Natural killer cell (primary cell): Measurements from ENCODE around the gene TGIF2. TPM values are rescaled to one million over a fixed set of nuclear protein-coding genes. Genes with fewer than 3 reads are reported as not detected.

Source experiments
- ATAC-seq, 3 donors: fragments of 150-1000 bp in 2 of 3; fragments of 200-7000 bp in 1 of 3; cut with Tn5 transposase; 1 replicate in 1 of 3; 2 replicates in 2 of 3; pipeline ENCODE4 v1.10.0; 2021; ENCODE audit warnings: mild to moderate bottlenecking in 2 of 3, moderate library complexity in 2 of 3
- DNase-seq, 2 donors: peaks; one replicate each; pipeline versions ENCODE4 v3.0.0 to v3.0.0-alpha.2; 2013 to 2021; ENCODE audit warnings: mixed read lengths in 1 of 2
- H3K27ac ChIP-seq: one replicate; pipeline ENCODE4 v1.5.1; 2013; ENCODE audit warnings: mild to moderate bottlenecking, low read length
- H3K27me3 ChIP-seq: one replicate; pipeline ENCODE4 v1.6.1; 2013; ENCODE audit warnings: low read length; ENCODE audit not compliant: control insufficient read depth, insufficient read depth
- H3K36me3 ChIP-seq: one replicate; pipeline ENCODE4 v1.6.1; 2013; ENCODE audit warnings: low read length; ENCODE audit not compliant: control insufficient read depth, insufficient read depth
- H3K4me1 ChIP-seq: one replicate; pipeline ENCODE4 v1.6.1; 2013; ENCODE audit warnings: low read length; ENCODE audit not compliant: control insufficient read depth, insufficient read depth
- H3K4me3 ChIP-seq: one replicate; pipeline ENCODE4 v1.5.1; 2013; ENCODE audit warnings: low read length
- H3K9me3 ChIP-seq: one replicate; pipeline ENCODE4 v1.6.1; 2013; ENCODE audit warnings: low read length; ENCODE audit not compliant: control insufficient read depth, insufficient read depth
- H3K27ac Mint-ChIP-seq, 2 donors: one replicate each; pipeline ENCODE4 v1.8.0; 2022; ENCODE audit warnings: mild to moderate bottlenecking in 2 of 2, mixed read lengths in 2 of 2, moderate library complexity in 1 of 2
- H3K27me3 Mint-ChIP-seq, 2 donors: one replicate each; pipeline ENCODE4 v1.8.0; 2022; ENCODE audit warnings: low read depth in 2 of 2, mixed read lengths in 2 of 2
- H3K36me3 Mint-ChIP-seq: one replicate; pipeline ENCODE4 v1.8.0; 2022; ENCODE audit warnings: mixed read lengths
- H3K4me1 Mint-ChIP-seq, 2 donors: one replicate each; pipeline ENCODE4 v1.8.0; 2022; ENCODE audit warnings: mixed read lengths in 2 of 2
- H3K4me3 Mint-ChIP-seq: one replicate; pipeline ENCODE4 v1.8.0; 2022; ENCODE audit warnings: mild to moderate bottlenecking, moderate library complexity, mixed read lengths
- H3K9me3 Mint-ChIP-seq, 2 donors: one replicate each; pipeline ENCODE4 v1.8.0; 2022; ENCODE audit warnings: mixed read lengths in 2 of 2
- WGBS: methylation state at CpG from one replicate; pipeline ENCODE4 v1.1.7; 2013; ENCODE audit warnings: missing lambda C conversion rate; ENCODE audit not compliant: insufficient coverage; 5-methylcytosine and 5-hydroxymethylcytosine counted together
- intact Hi-C: fragments of 100-400 bp; cut with micrococcal nuclease; formaldehyde crosslinking; loops from one replicate; pipeline ENCODE4 v1.14.2; 2022
- total RNA-seq, 4 donors: library from RNA; stranded (reverse); fragments of 120-200 nt in 1 of 4; gene quantifications; one replicate each; pipeline versions ENCODE4 v1.2.3 to v1.2.4, GENCODE V29; 2013 to 2022
- TF ChIP-seq, protein P1 (sequence below): fragments of 200-600 bp; IDR thresholded peaks from one replicate; pipeline ENCODE4 v1.8.0; 2022; ENCODE audit warnings: antibody characterized with exemption

TGIF2 gene
- total RNA-seq, 3 donors from 2014 or later (not counting 1 experiment from before 2014, with no cell fraction given): 19.9 to 28.5 (median 25.9) TPM

DNA sequence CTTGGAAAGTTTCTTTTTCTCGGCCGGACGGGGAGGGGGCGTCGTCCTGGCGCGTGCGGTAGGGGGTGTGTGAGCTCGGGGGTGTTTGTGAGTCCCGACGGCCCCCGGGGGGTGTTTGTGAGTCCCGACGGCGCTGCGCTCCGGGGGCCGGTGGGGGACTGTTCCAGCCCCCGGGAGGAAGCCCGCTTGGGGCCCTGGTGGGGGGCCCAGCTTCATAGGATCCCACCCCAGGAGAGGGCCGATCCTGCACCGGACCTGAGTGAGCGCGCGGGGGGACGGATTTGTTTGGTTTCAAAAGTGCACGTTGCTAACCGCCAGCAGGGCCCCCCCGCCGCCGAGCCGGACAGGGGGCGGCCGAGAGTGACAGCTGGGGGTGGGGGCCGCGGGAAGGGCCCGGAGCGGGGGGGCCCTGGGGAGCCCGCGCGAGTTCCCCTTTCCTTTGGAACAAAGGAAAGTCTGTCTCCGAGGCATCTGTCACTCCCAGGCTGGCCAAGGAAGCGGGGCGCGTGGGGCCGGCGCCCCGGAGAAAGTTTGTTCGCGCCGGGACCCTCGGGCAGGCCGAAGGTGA lies 485 bp downstream of the TGIF2 start:
- no peaks in the 10 kb centered on the region for H3K9me3 Mint-ChIP-seq
- peak overlapping the region; percentile 92 for H3K4me3 Mint-ChIP-seq
- TF ChIP-seq, protein P1, sequence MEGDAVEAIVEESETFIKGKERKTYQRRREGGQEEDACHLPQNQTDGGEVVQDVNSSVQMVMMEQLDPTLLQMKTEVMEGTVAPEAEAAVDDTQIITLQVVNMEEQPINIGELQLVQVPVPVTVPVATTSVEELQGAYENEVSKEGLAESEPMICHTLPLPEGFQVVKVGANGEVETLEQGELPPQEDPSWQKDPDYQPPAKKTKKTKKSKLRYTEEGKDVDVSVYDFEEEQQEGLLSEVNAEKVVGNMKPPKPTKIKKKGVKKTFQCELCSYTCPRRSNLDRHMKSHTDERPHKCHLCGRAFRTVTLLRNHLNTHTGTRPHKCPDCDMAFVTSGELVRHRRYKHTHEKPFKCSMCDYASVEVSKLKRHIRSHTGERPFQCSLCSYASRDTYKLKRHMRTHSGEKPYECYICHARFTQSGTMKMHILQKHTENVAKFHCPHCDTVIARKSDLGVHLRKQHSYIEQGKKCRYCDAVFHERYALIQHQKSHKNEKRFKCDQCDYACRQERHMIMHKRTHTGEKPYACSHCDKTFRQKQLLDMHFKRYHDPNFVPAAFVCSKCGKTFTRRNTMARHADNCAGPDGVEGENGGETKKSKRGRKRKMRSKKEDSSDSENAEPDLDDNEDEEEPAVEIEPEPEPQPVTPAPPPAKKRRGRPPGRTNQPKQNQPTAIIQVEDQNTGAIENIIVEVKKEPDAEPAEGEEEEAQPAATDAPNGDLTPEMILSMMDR: no peak
- Histone ChIP-seq H3K4me1 (peaks cover 23% of the 10 kb centered on the region), H3K36me3 (peaks cover 6% of the 10 kb centered on the region), H3K27ac (peak overlapping the region; percentile 98), H3K9me3 (no peaks in the 10 kb centered on the region), H3K4me3 (peak overlapping the region; percentile 100), H3K27me3 (no peaks in the 10 kb centered on the region)
- peak overlapping the region; percentile 46 to 90 for H3K27ac Mint-ChIP-seq
- intact Hi-C loops: loop anchor here (5.0 kb wide), 1 partner anchor 73 kb away; the partner anchor contains the start of gene SLA2
- peaks cover 28 to 31% of the 10 kb centered on the region in 2 donors for H3K4me1 Mint-ChIP-seq
- under 1% methylated on average over 50 of the region's 53 CpGs for WGBS
- DNase-seq (no peak), ATAC-seq (peak; percentile 8 to 16 (median 12))
- H3K36me3 Mint-ChIP-seq: no peaks in the 10 kb centered on the region
- H3K27me3 Mint-ChIP-seq: no peaks in the 10 kb centered on the region

DNA sequence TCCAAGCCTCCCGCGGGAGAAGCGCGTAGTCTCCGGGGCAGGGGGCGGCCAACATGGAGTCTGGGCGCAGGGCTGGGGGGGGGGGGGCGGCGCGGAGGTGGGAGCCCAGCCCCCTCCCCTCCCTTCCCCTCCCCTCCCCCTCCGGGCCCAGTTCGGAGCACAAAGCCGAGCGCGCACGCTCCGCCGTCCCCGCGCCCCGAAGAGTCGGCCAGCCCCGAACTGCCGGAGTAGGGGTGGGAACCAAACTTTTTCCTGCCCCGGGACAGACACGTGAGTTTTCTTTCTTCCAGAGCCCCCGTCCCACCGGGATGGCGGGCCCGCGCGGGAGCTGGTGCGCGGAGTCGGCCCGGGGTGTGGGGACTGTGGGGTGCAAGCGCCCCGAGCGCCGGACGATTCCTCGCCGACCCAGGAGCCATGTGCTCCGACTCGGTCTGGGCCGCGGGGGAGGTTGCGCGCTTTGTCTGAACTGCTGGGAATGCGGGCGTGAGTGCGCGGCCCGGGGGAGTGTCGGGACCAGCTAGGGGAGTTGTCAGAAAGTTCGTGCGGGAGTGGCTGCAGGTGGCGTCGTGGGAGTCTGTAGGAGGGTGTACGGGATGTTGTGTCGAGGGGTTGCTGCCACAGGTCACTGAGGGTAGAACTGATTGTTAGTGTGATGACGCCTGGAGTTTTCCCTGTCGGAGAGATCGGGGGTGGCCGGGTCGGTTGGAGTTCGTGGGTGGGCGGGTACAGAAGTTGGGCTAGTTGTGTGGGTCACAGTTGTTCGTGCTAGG lies 1.2 kb downstream of the TGIF2 start:
- Histone ChIP-seq H3K27me3 (no peaks in the 10 kb centered on the region), H3K9me3 (no peaks in the 10 kb centered on the region), H3K27ac (peak overlapping the region; percentile 98), H3K4me1 (peaks cover 23% of the 10 kb centered on the region), H3K4me3 (peak overlapping the region; percentile 100), H3K36me3 (peaks cover 10% of the 10 kb centered on the region)
- H3K4me3 Mint-ChIP-seq: peak overlapping the region; percentile 92
- intact Hi-C loops: loop anchor here (5.0 kb wide), 1 partner anchor 73 kb away; the partner anchor contains the start of gene SLA2
- no peaks in the 10 kb centered on the region for H3K36me3 Mint-ChIP-seq
- DNase-seq (peak; percentile 41 to 71), ATAC-seq (peak in 1 of 3 donors; percentile 7)
- peak overlapping the region; percentile 89 to 90 for H3K27ac Mint-ChIP-seq
- 1% methylated on average over 57 of the region's 69 CpGs for WGBS
- no peaks in the 10 kb centered on the region for H3K9me3 Mint-ChIP-seq
- H3K4me1 Mint-ChIP-seq: peaks cover 28 to 31% of the 10 kb centered on the region in 2 donors
- H3K27me3 Mint-ChIP-seq: no peaks in the 10 kb centered on the region
- TF ChIP-seq, protein P1: no peak

DNA sequence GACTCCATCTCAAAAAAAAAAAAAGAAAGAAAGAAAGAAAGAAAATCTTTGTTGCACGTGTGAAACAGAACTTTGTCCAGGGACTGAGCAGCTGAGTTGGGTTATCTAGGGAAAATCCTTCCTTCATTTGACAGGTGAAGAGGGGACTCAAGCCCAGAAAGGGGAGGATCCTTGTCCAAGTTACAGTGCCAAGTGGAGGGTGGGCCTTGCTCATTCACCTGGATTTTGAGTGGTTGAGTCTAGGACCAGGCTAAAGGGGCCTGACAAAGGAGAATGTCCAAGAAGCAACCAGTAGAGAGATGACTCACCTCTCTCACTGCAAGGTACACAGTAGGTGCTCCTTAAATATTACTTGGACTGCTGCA lies 2.7 kb downstream of the TGIF2 start:
- intact Hi-C loops: no loop called here
- H3K4me3 ChIP-seq: no peak overlapping the region
- 83% methylated on average over 1 of the region's 1 CpG for WGBS

More for the DNA sequence above, 2.7 kb downstream of the TGIF2 start:
- Mint-ChIP-seq H3K36me3 (no peaks in the 10 kb centered on the region), H3K4me1 (peaks cover 28 to 31% of the 10 kb centered on the region in 2 donors), H3K4me3 (peak overlapping the region; percentile 56), H3K27me3 (no peaks in the 10 kb centered on the region), H3K9me3 (no peaks in the 10 kb centered on the region), H3K27ac (peak overlapping the region; percentile 89 to 90)
- DNase-seq: peak in 1 of 2 donors; percentile 2
- no peak for ATAC-seq
- H3K4me1 ChIP-seq: peaks cover 23% of the 10 kb centered on the region
- no peaks in the 10 kb centered on the region for H3K27me3 ChIP-seq
- H3K36me3 ChIP-seq: peaks cover 22% of the 10 kb centered on the region
- H3K27ac ChIP-seq: no peak overlapping the region
- H3K9me3 ChIP-seq: no peaks in the 10 kb centered on the region
- TF ChIP-seq, protein P1: no peak
